Vagina (tissue), 2 donors: ENCODE measurements around the gene MPZL3.

Experiments used
- CTCF ChIP-seq, 3 experiments: fragments of 450-650 bp in 2 of 3; fragments of 200-600 bp in 1 of 3; sonication (generic) in 1 of 3; IDR thresholded peaks; one replicate each; pipeline ENCODE4 v1.5.1; 2017 to 2019; ENCODE audit warnings: antibody characterized with exemption in 3 of 3, mild to moderate bottlenecking in 2 of 3, moderate library complexity in 2 of 3
- POLR2A ChIP-seq, 2 donors: fragments of 450-650 bp; IDR thresholded peaks; one replicate each; pipeline ENCODE4 v1.6.1; 2017; ENCODE audit warnings: antibody characterized with exemption in 2 of 2, mild to moderate bottlenecking in 2 of 2, moderate library complexity in 2 of 2
- POLR2AphosphoS5 ChIP-seq, 2 donors: sonication (generic); formaldehyde crosslinking; IDR thresholded peaks; one replicate each; pipeline ENCODE4 v1.9.0; 2017; ENCODE audit warnings: antibody characterized with exemption in 2 of 2, mild to moderate bottlenecking in 2 of 2, low read depth in 1 of 2; ENCODE audit not compliant: insufficient read depth in 1 of 2

- no peak for TF ChIP-seq POLR2AphosphoS5 (IDR thresholded peaks at IDR 0.05; ENCODE audit: insufficient read depth in 1 of 2, low read depth in 1 of 2)
- no peak for TF ChIP-seq POLR2A (IDR thresholded peaks at IDR 0.05)
- TF ChIP-seq CTCF (IDR thresholded peaks at IDR 0.05) = no peak
Measured at GRCh38 chr11:118282606-118283005, 30.4 kb upstream of the MPZL3 start.
